ENCODE data around the gene FRYL.

The FRYL gene

GRCh38 chr4:48588230-48589097, 191.6 kb downstream of the FRYL start:
- Histone ChIP-seq H3K9ac (ENCODE audit: low read length) (no peak overlapping the region), H3K4me2 (ENCODE audit: low read depth, low read length, poor library complexity, severe bottlenecking) (no peak overlapping the region), H3K9me3 (ENCODE audit: insufficient read depth, low read length) (no peaks in the 10 kb centered on the region), H3K79me2 (ENCODE audit: insufficient read depth, low read length) (no peaks in the 10 kb centered on the region), H3F3A (ENCODE audit: insufficient read depth) (peaks cover 4% of the 10 kb centered on the region; the same call in 1 of the 2 replicates), H2AFZ (ENCODE audit: low read depth, low read length, severe bottlenecking) (no peak overlapping the region), H3K36me3 (ENCODE audit: low read length) (peaks cover 25% of the 10 kb centered on the region; the same call in 1 of the 2 replicates), H3K9me2 (replicated peaks; ENCODE audit: insufficient read depth, low read length) (no peaks in the 10 kb centered on the region), H3K4me3 (ENCODE audit: insufficient read depth, low read length, poor library complexity, severe bottlenecking) (no peak overlapping the region), H3K27me3 (ENCODE audit: low read length) (no peaks in the 10 kb centered on the region), H4K20me1 (ENCODE audit: low read depth, low read length) (no peaks in the 10 kb centered on the region), H3K27ac (ENCODE audit: low read depth, low read length) (no peak overlapping the region)
- TF ChIP-seq CTCF (IDR thresholded peaks at IDR 0.05; ENCODE audit: insufficient read depth, low read length, poor library complexity, severe bottlenecking), result no peak
- TF ChIP-seq EZH2phosphoT487 (conservative IDR thresholded peaks at IDR 0.05; ENCODE audit: low read length), result no peak

GRCh38 chr4:48585401-48585800, 194.7 kb downstream of the FRYL start:
- Histone ChIP-seq H4K20me1 (ENCODE audit: low read depth, low read length) (no peaks in the 10 kb centered on the region), H3K9me3 (ENCODE audit: insufficient read depth, low read length) (no peaks in the 10 kb centered on the region), H3K9me2 (replicated peaks; ENCODE audit: insufficient read depth, low read length) (no peaks in the 10 kb centered on the region), H3K79me2 (ENCODE audit: insufficient read depth, low read length) (no peaks in the 10 kb centered on the region), H2AFZ (ENCODE audit: low read depth, low read length, severe bottlenecking) (no peak overlapping the region), H3F3A (ENCODE audit: insufficient read depth) (peaks cover 4% of the 10 kb centered on the region; the same call in 1 of the 2 replicates), H3K36me3 (ENCODE audit: low read length) (peaks cover 30% of the 10 kb centered on the region; the same call in 1 of the 2 replicates), H3K4me3 (ENCODE audit: insufficient read depth, low read length, poor library complexity, severe bottlenecking) (no peak overlapping the region), H3K9ac (ENCODE audit: low read length) (no peak overlapping the region), H3K27me3 (ENCODE audit: low read length) (no peaks in the 10 kb centered on the region), H3K27ac (ENCODE audit: low read depth, low read length) (no peak overlapping the region), H3K4me2 (ENCODE audit: low read depth, low read length, poor library complexity, severe bottlenecking) (no peak overlapping the region)
- TF ChIP-seq EZH2phosphoT487 (conservative IDR thresholded peaks at IDR 0.05; ENCODE audit: low read length), result no peak
- no peak for TF ChIP-seq CTCF (IDR thresholded peaks at IDR 0.05; ENCODE audit: insufficient read depth, low read length, poor library complexity, severe bottlenecking)

GRCh38 chr4:48578132-48578968, 201.7 kb downstream of the FRYL start:
- Histone ChIP-seq H3K27me3 (ENCODE audit: low read length) (no peaks in the 10 kb centered on the region), H3K27ac (ENCODE audit: low read depth, low read length) (no peak overlapping the region), H3K9me3 (ENCODE audit: insufficient read depth, low read length) (no peaks in the 10 kb centered on the region), H3K36me3 (ENCODE audit: low read length) (peaks cover 38% of the 10 kb centered on the region; the same call in 1 of the 2 replicates), H3K9me2 (replicated peaks; ENCODE audit: insufficient read depth, low read length) (no peaks in the 10 kb centered on the region), H3K9ac (ENCODE audit: low read length) (no peak overlapping the region), H3K79me2 (ENCODE audit: insufficient read depth, low read length) (no peaks in the 10 kb centered on the region), H4K20me1 (ENCODE audit: low read depth, low read length) (no peaks in the 10 kb centered on the region), H3K4me2 (ENCODE audit: low read depth, low read length, poor library complexity, severe bottlenecking) (no peak overlapping the region), H2AFZ (ENCODE audit: low read depth, low read length, severe bottlenecking) (no peak overlapping the region), H3F3A (ENCODE audit: insufficient read depth) (peaks cover 19% of the 10 kb centered on the region), H3K4me3 (ENCODE audit: insufficient read depth, low read length, poor library complexity, severe bottlenecking) (no peak overlapping the region)
- TF ChIP-seq CTCF (IDR thresholded peaks at IDR 0.05; ENCODE audit: insufficient read depth, low read length, poor library complexity, severe bottlenecking) (peak; percentile 81), EZH2phosphoT487 (conservative IDR thresholded peaks at IDR 0.05; ENCODE audit: low read length) (no peak)

All from SU-DHL-6 (cell line).